LNCAP (cell line): ENCODE measurements around the gene EML6.

ENCODE experiments used
- CTCF ChIP-seq: fragments of 450-650 bp; IDR thresholded peaks from 2 replicates; pipeline ENCODE4 v1.5.1; 2017; ENCODE audit warnings: mild to moderate bottlenecking

The EML6 gene

GRCh38 chr2:54979321-54980044 is 256.0 kb downstream of the EML6 start:
- TF ChIP-seq CTCF: no peak

- no peak for TF ChIP-seq CTCF
Measured at GRCh38 chr2:54981385-54981784, 257.9 kb downstream of the EML6 start.

- TF ChIP-seq CTCF: no peak
Measured at GRCh38 chr2:54983345-54984220, 260.1 kb downstream of the EML6 start.

- no peak for TF ChIP-seq CTCF
Measured at GRCh38 chr2:54984476-54984875, 261.0 kb downstream of the EML6 start.

- TF ChIP-seq CTCF: no peak
Measured at GRCh38 chr2:54986264-54986663, 262.8 kb downstream of the EML6 start.

GRCh38 chr2:54988612-54989011 is 265.1 kb downstream of the EML6 start:
- TF ChIP-seq CTCF: no peak

GRCh38 chr2:54995553-54995952 is 272.1 kb downstream of the EML6 start:
- TF ChIP-seq CTCF: no peak
